Spleen (tissue), 11 donors: ENCODE results near the gene PIP4P1. TPM values are rescaled to one million over a fixed set of nuclear protein-coding genes. Genes with fewer than 3 reads are reported as not detected.

Experiments used
- DNase-seq: peaks from one replicate; pipeline ENCODE4 v3.0.0-alpha.2; 2020
- H3K27ac ChIP-seq, 8 donors: fragments of 200-600 bp; sonication (generic) in 7 of 8; 1 replicate in 4 of 8; 2 replicates in 4 of 8; pipeline versions ENCODE4 v1.5.0 to v1.8.0; 2016 to 2021; ENCODE audit warnings: inconsistent platforms in 4 of 8, mild to moderate bottlenecking in 4 of 8, moderate library complexity in 1 of 8
- H3K27me3 ChIP-seq, 7 donors: fragments of 200-600 bp; sonication (generic) in 6 of 7; replicated peaks in 1 of 7; 1 replicate in 4 of 7; 2 replicates in 3 of 7; pipeline versions ENCODE4 v1.5.0 to v1.8.0; 2016 to 2021; ENCODE audit warnings: inconsistent platforms in 3 of 7, mild to moderate bottlenecking in 1 of 7
- H3K36me3 ChIP-seq, 6 donors: fragments of 200-600 bp; sonication (generic) in 5 of 6; 1 replicate in 4 of 6; 2 replicates in 2 of 6; pipeline versions ENCODE4 v1.5.0 to v1.8.0; 2016 to 2021; ENCODE audit warnings: inconsistent platforms in 2 of 6
- H3K4me1 ChIP-seq, 6 donors: fragments of 200-600 bp; sonication (generic) in 5 of 6; 1 replicate in 3 of 6; 2 replicates in 3 of 6; pipeline versions ENCODE4 v1.5.0 to v1.8.0; 2016 to 2021; ENCODE audit warnings: inconsistent platforms in 3 of 6
- H3K4me3 ChIP-seq, 8 donors: fragments of 200-600 bp; sonication (generic) in 7 of 8; 1 replicate in 4 of 8; 2 replicates in 4 of 8; pipeline versions ENCODE4 v1.5.0 to v1.8.0; 2016 to 2021; ENCODE audit warnings: inconsistent platforms in 4 of 8, mild to moderate bottlenecking in 4 of 8, moderate library complexity in 2 of 8
- H3K9me3 ChIP-seq, 8 donors: fragments of 200-600 bp; sonication (generic) in 7 of 8; 1 replicate in 4 of 8; 2 replicates in 4 of 8; pipeline versions ENCODE4 v1.5.0 to v1.8.0; 2016 to 2021; ENCODE audit warnings: inconsistent platforms in 4 of 8
- POLR2A ChIP-seq, 3 donors: fragments of 450-650 bp; IDR thresholded peaks; one replicate each; pipeline ENCODE4 v1.5.1; 2017; ENCODE audit warnings: antibody characterized with exemption in 3 of 3, mild to moderate bottlenecking in 1 of 3
- POLR2AphosphoS5 ChIP-seq, 3 donors: sonication (generic); formaldehyde crosslinking; IDR thresholded peaks; one replicate each; pipeline ENCODE4 v1.5.1; 2017; ENCODE audit warnings: antibody characterized with exemption in 3 of 3
- WGBS, 5 donors: extraction: QIAGEN DNeasy Blood & Tissue Kit in 3 of 5; methylation state at CpG; one replicate each; pipeline versions ENCODE4 v1.1.5 to v1.1.7; 2013 to 2018; 5-methylcytosine and 5-hydroxymethylcytosine counted together
- intact Hi-C: fragments of 100-400 bp; cut with DNase I; formaldehyde crosslinking; loops from one replicate; pipeline ENCODE4 v1.15.0; 2023; ENCODE audit warnings: low total_unique reads
- polyA plus RNA-seq, 3 donors: library from polyadenylated mRNA; stranded (reverse); fragments of 200-250 nt; gene quantifications; one replicate each; pipeline ENCODE4 v1.2.1, GENCODE V29; 2013
- total RNA-seq, 7 donors: library from RNA; depleted of rRNA in 3 of 7; stranded (reverse); fragments of >200 nt in 3 of 7; fragmentation: NEBNext Ultra II Directional in 4 of 7; extraction: Animal tissue kit (Norgen Biotek cat#: 25700) in 4 of 7; gene quantifications; one replicate each; pipeline versions ENCODE4 v1.1.0 to v1.2.1, GENCODE V29; 2016 to 2021
- TF ChIP-seq, protein P1 (sequence below), 11 experiments: fragments of 200-600 bp in 7 of 11; fragments of 450-650 bp in 4 of 11; sonication (generic) in 4 of 11; IDR thresholded peaks in 8 of 11; conservative IDR thresholded peaks in 3 of 11; 1 replicate in 7 of 11; 2 replicates in 4 of 11; pipeline versions ENCODE4 v1.4.0 to v1.8.0; 2016 to 2021; ENCODE audit warnings: antibody characterized with exemption in 11 of 11, inconsistent platforms in 4 of 11, mild to moderate bottlenecking in 1 of 11
- donor health status: healthy with polysubstance abuse.
- donor health status: DM: no; HTN: no; CAD: no; lungs with moderate emphysema.
- donor health status: DM: no; HTN: no; CAD: no.
- donor health status: Bipolar disorder and iron deficiency.
- donor health status: healthy.
- donor health status: DM: no; HTN: no; CAD: no.
- donor health status: DM: yes; HTN: yes; CAD: no.

Gene PIP4P1
- total and polyA plus RNA-seq, 10 donors: 32.5 to 79.6 (median 39.5) TPM

DNA sequence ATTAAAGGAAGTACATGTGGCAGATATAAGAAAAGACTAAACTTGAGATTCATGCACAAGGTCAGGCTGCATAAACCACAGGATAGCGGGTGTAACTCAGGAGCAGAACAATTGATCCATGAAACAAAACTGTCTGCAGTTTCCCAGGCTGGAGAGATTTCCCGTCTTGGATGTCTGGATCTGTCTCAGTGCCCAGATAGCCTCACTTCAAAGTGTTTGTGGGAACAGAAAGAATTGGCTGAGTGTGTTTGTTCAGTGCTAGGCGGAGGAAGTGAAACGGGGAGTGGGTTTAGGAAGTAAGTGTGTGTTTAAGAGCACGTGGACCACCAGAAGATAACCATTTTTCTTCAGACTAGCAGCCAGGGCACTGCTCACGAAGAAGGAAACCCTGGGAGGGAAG is 42.7 kb upstream of the PIP4P1 start:
- Histone ChIP-seq H3K36me3 (no peaks in the 10 kb centered on the region), H3K4me1 (peaks cover 0 to 16% (median 5%) of the 10 kb centered on the region in 6 donors), H3K4me3 (no peak overlapping the region), H3K27ac (peak overlapping the region in 1 of 8 donors; percentile 4), H3K27me3 (no peaks in the 10 kb centered on the region), H3K9me3 (no peaks in the 10 kb centered on the region)
- no peak for DNase-seq
- 27 to 43% (median 32%) methylated on average over 6 of the region's 6 CpGs for WGBS, 5 donors
- TF ChIP-seq POLR2A (IDR thresholded peaks at IDR 0.05): no peak
- TF ChIP-seq, protein P1, sequence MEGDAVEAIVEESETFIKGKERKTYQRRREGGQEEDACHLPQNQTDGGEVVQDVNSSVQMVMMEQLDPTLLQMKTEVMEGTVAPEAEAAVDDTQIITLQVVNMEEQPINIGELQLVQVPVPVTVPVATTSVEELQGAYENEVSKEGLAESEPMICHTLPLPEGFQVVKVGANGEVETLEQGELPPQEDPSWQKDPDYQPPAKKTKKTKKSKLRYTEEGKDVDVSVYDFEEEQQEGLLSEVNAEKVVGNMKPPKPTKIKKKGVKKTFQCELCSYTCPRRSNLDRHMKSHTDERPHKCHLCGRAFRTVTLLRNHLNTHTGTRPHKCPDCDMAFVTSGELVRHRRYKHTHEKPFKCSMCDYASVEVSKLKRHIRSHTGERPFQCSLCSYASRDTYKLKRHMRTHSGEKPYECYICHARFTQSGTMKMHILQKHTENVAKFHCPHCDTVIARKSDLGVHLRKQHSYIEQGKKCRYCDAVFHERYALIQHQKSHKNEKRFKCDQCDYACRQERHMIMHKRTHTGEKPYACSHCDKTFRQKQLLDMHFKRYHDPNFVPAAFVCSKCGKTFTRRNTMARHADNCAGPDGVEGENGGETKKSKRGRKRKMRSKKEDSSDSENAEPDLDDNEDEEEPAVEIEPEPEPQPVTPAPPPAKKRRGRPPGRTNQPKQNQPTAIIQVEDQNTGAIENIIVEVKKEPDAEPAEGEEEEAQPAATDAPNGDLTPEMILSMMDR (IDR thresholded peaks at IDR 0.05 in 8 of 11, conservative IDR thresholded peaks at IDR 0.05 in 3 of 11): no peak
- no peak for TF ChIP-seq POLR2AphosphoS5 (IDR thresholded peaks at IDR 0.05)
- intact Hi-C loops: no loop called here

DNA sequence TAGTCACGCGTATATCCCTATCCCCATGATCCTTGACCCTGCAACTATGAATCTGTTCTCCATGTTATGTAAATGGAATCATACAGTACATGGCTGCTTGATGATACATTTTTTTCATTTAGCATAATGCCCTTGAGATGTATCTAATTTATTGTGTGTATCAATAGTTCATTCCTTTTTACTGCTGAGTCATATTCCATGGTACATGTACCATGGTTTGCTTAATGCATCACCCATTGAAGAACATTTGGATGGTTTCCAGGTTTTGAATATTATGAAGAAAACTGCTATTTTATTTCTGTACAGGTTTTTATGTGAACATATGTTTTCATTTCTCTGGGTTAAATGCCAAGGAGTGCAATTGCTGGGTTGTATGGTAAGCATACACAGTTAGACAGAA is 40.1 kb upstream of the PIP4P1 start:
- Histone ChIP-seq H3K9me3 (no peaks in the 10 kb centered on the region), H3K4me1 (peaks cover 0 to 25% (median 12%) of the 10 kb centered on the region in 6 donors), H3K27me3 (no peaks in the 10 kb centered on the region), H3K36me3 (no peaks in the 10 kb centered on the region), H3K27ac (no peak overlapping the region), H3K4me3 (no peak overlapping the region)
- WGBS, 5 donors: 91 to 97% (median 96%) methylated on average over 2 of the region's 2 CpGs
- DNase-seq: no peak
- TF ChIP-seq POLR2AphosphoS5 (IDR thresholded peaks at IDR 0.05): no peak
- TF ChIP-seq POLR2A (IDR thresholded peaks at IDR 0.05): no peak
- TF ChIP-seq, protein P1 (IDR thresholded peaks at IDR 0.05 in 8 of 11, conservative IDR thresholded peaks at IDR 0.05 in 3 of 11): no peak
- intact Hi-C loops: no loop called here

DNA sequence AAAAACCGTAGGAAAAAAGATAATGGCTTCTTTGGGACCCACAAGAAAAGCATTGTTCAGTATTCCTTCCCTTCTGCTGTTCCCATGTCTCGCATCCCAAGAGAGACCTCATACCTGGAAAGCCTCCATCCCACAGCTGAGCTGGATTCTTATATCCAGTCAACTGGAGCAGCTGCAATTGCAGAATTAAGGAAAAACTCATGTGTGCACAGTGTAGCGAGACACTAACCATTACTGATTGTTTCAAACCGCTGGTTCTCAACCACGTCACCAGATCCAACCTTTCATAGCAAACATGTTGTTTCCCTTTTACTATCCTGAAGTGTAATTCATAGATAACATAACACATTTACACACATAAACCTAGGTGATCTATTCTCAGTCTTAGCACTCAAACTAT is 38.6 kb upstream of the PIP4P1 start:
- WGBS, 5 donors: 89 to 93% (median 91%) methylated on average over 5 of the region's 5 CpGs
- Histone ChIP-seq H3K27me3 (no peaks in the 10 kb centered on the region), H3K4me3 (no peak overlapping the region), H3K36me3 (no peaks in the 10 kb centered on the region), H3K4me1 (peaks cover 0 to 31% (median 12%) of the 10 kb centered on the region in 6 donors), H3K9me3 (no peaks in the 10 kb centered on the region), H3K27ac (no peak overlapping the region)
- intact Hi-C loops: no loop called here
- TF ChIP-seq, protein P1 (IDR thresholded peaks at IDR 0.05 in 8 of 11, conservative IDR thresholded peaks at IDR 0.05 in 3 of 11): no peak
- no peak for DNase-seq

DNA sequence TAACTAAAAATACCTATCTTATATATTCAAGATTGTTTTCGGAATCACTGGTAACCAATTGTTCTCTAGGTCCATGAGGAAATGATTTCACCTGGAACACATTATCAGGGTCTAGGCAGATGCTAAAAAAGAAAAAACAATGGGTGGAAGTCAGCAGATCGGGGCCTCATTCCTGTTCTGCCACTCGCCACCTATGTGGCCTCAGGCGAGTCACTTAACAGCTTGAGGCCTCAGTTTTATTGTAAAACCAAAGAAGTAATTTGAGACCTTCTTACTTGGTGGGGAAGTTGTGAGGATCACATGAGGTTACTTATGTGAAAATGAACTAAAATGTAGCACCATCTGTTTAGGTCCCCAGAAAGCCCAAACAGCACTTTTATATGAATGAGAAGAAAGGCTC is 37.9 kb upstream of the PIP4P1 start:
- 52 to 76% (median 58%) methylated on average over 4 of the region's 4 CpGs for WGBS, 5 donors
- DNase-seq: no peak
- H3K9me3 ChIP-seq: no peaks in the 10 kb centered on the region
- H3K36me3 ChIP-seq: no peaks in the 10 kb centered on the region
- no peak overlapping the region for H3K4me3 ChIP-seq
- TF ChIP-seq POLR2A (IDR thresholded peaks at IDR 0.05) (no peak), POLR2AphosphoS5 (IDR thresholded peaks at IDR 0.05) (no peak)
- TF ChIP-seq, protein P1 (IDR thresholded peaks at IDR 0.05 in 8 of 11, conservative IDR thresholded peaks at IDR 0.05 in 3 of 11): no peak
- H3K27me3 ChIP-seq: no peaks in the 10 kb centered on the region
- intact Hi-C loops: no loop called here
- peaks cover 0 to 32% (median 12%) of the 10 kb centered on the region in 6 donors for H3K4me1 ChIP-seq
- peak overlapping the region in 1 of 8 donors; percentile 14 for H3K27ac ChIP-seq
